HG03520 (cell line): ENCODE measurements around the gene FBXL16.

Source experiments
- ATAC-seq: cut with Tn5 transposase; IDR thresholded peaks from one replicate; pipeline ENCODE4 v1.9.1; 2021; ENCODE audit warnings: mild to moderate bottlenecking, moderate library complexity; ENCODE audit not compliant: unreplicated experiment

Gene FBXL16

GRCh38 chr16:678209-678857, 27.3 kb downstream of the FBXL16 start:
- no peak for ATAC-seq

GRCh38 chr16:677316-678190, 28.0 kb downstream of the FBXL16 start:
- no peak for ATAC-seq

- no peak for ATAC-seq
Observed at GRCh38 chr16:676913-677312, 28.7 kb downstream of the FBXL16 start.

- no peak for ATAC-seq
Observed at GRCh38 chr16:676565-676902, 29.1 kb downstream of the FBXL16 start.

- no peak for ATAC-seq
Observed at GRCh38 chr16:675884-676564, 29.6 kb downstream of the FBXL16 start.

GRCh38 chr16:674968-675883, 30.4 kb downstream of the FBXL16 start, which contains the start of gene RHBDL1:
Gene RHBDL1 (plus strand): TSS chr16:675671. CDS start chr16:675791, 120 bp downstream.
- no peak for ATAC-seq

GRCh38 chr16:674214-674881, 31.3 kb downstream of the FBXL16 start:
- ATAC-seq: no peak

- ATAC-seq: no peak
Observed at GRCh38 chr16:673399-673991, 32.1 kb downstream of the FBXL16 start.

- no peak for ATAC-seq
Observed at GRCh38 chr16:672851-673250, 32.8 kb downstream of the FBXL16 start.

GRCh38 chr16:672371-672770, 33.2 kb downstream of the FBXL16 start:
- no peak for ATAC-seq

GRCh38 chr16:671353-672131, 34.1 kb downstream of the FBXL16 start:
- no peak for ATAC-seq

- ATAC-seq: no peak
Observed at GRCh38 chr16:670485-671352, 34.9 kb downstream of the FBXL16 start.

GRCh38 chr16:669666-670065, 35.9 kb downstream of the FBXL16 start:
- no peak for ATAC-seq

- no peak for ATAC-seq
Observed at GRCh38 chr16:668519-669171, 37.0 kb downstream of the FBXL16 start.

- peak; percentile 82 for ATAC-seq
Observed at GRCh38 chr16:667780-668518, 37.7 kb downstream of the FBXL16 start, which contains the start of gene RHOT2. Gene RHOT2 (plus strand): TSS chr16:668132. CDS start chr16:668200, 68 bp downstream.

- no peak for ATAC-seq
Observed at GRCh38 chr16:667113-667779, 38.4 kb downstream of the FBXL16 start.
